Activated naive CD4-positive, alpha-beta T cell treated with anti-CD3 and anti-CD28 coated beads, Interleukin-2, amount 50 U/mL, for 16 hours (primary cell): ENCODE data around the gene PLA2G2A.
"Not testable (repeated sequence)": the region's sequence is repeated elsewhere in the genome, so short reads cannot be mapped to it uniquely, and the experiment has no call there.

Experiments
- DNase-seq: peaks from one replicate; pipeline ENCODE4 v3.0.0-alpha.2; 2020

The PLA2G2A gene

DNA sequence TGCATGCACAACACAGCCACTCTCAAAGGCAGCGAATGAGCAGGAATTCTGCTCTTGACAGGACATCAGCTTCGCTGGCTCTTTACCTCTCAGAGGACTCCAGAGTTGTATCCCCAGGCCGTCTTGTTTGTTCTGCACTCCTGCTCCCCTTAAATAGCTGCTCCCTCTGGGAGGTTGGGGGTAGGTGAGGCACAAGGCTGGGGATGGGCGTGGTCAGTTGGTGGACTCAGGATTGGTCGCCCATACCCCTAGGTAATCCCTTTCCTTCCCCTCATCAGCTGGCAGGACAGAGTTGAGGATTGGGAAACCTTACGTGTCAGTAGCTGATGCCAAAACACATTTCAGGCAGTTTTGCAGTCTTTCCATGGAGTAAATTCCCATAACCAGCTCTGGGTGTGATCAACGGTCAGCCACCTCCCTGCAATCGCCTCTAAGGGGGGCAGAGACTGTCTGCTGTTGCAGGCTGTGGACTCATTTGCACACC is at the start of gene PLA2G2A:
Gene PLA2G2A (minus strand): TSS at position 125 of the 484 bp plus-strand sequence. CDS start 845 bp downstream, outside the sequence.
- DNase-seq = no peak

GRCh38 chr1:20028726-20029125 is 49.3 kb upstream of the PLA2G2A start:
- no peak for DNase-seq

DNA sequence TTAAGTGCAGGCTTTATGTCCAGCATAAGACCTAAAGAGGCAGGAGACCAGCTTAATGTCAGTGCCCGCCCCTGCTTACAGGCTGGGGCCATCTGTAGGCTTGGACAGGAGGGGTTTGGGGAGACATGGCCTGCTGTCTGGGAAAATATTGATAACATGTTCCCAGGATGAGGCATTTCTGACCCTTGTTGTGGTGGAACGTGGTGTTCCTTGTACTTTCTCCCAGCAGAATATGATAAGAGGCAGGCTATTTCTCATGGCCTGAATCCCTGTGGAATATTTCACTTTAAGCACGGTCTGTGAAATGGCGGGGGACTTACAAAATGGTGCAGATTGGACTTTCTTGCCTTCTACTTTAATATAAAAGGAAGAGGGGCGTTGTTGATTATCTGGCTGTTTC is 48.7 kb upstream of the PLA2G2A start:
- DNase-seq = no peak

DNA sequence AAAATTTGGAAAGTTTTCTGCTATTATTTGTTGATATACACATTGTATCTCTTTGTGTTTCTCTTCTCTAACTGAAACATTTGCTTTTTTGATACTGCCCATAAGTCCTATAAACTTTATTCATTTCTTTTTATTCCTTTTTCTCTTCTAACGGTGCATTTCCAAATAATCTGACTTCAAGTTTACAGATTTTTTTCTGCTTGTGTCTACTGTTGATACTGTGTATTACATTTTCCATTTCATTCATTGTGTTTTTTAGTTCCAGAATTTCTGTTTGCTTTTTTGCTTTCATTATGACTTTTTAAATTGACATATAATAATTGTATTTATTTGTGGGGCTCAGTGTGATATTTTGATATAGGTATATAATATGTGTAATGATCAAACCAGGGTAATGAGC is 38.3 kb upstream of the PLA2G2A start:
- no peak for DNase-seq

GRCh38 chr1:20014153-20014552 is 34.7 kb upstream of the PLA2G2A start:
- DNase-seq = no peak

GRCh38 chr1:20010016-20010415 is 30.6 kb upstream of the PLA2G2A start:
- no peak for DNase-seq

DNA sequence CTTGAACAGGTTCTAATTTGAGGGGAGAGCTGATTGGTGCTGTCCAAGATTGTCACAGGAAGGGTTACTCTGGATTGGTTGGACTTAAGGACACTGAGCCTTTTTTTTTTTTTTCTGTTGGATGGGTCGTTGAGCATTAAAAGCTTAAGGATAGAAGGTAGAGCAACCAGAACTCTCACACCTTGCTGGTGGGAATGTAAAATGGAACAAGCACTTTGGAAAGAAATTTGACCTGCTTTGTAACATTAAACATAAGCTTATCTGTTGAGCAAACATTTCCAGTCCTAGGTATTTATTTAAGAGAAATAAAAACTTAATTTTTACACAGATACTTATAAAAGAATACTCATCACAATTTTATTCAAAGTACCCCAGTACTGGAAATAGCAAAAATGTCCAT is 29.8 kb upstream of the PLA2G2A start:
- DNase-seq = no peak

DNA sequence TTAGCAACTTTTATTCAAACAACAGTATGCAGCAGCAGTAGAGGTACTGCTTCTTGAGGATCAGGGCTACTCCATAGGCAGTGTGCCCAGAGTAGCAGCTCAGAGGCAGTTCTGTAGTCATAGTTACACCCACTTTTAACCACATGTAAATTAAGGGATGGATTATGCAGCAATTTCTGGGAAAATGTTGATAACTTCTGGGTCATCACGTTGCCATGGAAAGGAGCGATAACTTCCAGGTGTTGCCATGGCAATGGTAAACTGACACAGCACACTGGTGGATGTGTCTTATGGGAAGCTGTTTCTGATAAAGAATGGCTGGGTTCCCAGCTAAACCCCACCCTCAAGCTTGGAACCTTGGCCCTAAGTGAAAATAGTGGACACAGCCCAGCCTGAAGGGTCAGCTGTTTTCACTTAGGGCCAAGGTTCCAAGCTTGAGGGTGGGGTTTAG is 29.0 kb upstream of the PLA2G2A start:
- no peak for DNase-seq

DNA sequence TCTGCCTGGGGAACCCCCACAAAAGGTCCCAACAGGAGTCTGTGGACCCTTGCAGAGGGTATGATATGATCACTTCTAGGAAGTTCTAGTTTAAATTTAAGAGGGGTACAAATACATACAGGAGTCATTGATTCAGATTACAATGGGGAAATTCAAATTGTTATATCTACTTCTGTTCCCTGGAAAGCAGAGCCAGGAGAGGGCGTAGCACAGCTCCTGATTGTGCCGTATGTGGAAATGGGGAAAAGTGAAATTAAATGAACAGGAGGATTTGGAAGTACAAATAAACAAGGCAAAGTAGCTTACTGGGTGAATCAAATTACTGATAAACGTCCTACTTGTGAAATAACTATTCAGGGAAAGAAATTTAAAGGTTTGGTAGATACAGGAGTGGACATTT is 19.4 kb upstream of the PLA2G2A start:
- DNase-seq = not testable (repeated sequence)

GRCh38 chr1:19990689-19991088 is 11.3 kb upstream of the PLA2G2A start:
- no peak for DNase-seq

DNA sequence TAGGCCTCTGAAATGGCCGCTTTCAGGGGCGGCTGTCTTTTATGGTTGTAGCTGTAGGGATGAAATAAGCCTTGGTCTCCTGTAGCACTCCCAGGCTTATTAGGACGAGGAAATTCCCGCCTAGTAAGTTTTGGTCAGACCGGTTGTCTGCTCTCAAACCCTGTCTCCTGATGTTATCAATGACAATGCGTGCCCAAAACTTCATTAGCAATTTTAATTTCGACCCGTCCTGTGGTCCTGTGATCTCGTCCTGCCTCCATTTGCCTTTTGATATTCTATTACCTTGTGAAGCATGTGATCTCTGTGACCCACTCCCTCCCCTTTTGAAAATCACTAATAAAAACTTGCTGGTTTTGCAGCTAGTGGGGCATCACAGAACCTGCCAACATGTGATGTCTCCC is 10.8 kb upstream of the PLA2G2A start:
- not testable (repeated sequence) for DNase-seq

- no peak for DNase-seq
Measured at GRCh38 chr1:19988267-19989006, 9.0 kb upstream of the PLA2G2A start.

DNA sequence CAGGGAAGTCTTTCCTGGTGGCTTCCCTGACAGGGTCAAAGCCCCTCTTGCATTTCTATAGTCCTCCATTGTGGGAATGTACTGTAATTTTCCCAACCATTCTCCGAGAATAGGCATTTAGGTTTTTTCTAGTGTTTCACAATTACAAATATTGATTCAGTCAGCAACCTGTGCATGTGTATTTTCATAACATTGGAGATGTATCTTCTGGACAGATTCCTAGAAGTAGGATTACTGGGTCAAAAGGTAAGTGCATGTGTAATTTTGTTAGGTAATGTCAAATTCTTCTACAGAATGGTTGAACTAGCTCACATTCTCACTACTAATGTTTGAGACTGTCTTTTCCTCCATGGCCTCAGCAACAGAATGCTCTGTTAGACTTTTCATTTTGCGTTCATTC is 8.3 kb upstream of the PLA2G2A start:
- no peak for DNase-seq

DNA sequence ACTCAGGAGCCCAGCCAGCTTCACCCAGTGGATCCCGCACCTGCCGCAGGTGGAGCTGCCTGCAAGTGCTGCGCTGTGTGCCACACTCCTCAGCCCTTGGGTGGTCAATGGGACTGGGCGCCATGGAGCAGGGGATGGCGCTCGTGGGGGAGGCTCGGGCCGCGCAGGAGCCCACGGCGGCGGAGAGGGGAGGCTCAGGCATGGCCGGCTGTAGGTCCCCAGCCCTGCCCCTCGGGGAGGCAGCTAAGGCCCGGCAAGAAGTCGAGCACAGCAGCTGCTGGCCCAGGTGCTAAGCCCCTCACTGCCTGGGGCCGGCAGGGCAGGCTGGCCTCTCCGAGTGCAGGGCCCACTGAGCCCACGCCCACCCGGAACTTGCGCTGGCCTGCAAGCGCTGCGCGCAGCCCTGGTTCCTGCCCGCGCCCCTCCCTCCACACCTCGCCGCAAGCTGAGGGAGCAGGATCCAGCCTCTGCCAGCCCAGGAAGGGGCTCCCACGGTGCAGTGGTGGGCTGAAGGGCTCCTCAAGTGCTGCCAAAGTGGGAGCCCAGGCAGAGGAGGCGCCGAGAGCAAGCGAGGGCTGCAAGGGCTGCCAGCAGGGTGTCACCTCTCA is 5.1 kb upstream of the PLA2G2A start:
- not testable (repeated sequence) for DNase-seq

- no peak for DNase-seq
Measured at GRCh38 chr1:19981507-19982312, 2.3 kb upstream of the PLA2G2A start.

DNA sequence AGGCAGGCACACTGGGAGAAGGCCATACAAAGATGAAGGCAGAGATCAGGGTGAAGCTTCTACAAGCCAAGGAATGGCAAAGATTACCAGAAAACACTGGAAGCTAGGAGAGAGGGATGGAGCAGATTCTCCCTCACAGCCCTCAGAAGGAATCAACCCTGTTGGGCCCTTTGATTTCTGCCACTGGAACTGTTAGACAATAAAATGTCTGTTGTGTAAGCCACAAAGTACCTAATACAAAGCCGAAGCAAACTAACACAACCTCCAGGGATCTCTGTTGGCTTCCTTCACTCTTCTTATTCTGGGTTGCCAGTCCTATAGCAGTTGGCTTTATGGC is 1.7 kb upstream of the PLA2G2A start:
- no peak for DNase-seq

- DNase-seq = no peak
Measured at GRCh38 chr1:19980314-19980713, 896 bp upstream of the PLA2G2A start.

GRCh38 chr1:19978143-19978542 is 1.3 kb downstream of the PLA2G2A start:
- no peak for DNase-seq

DNA sequence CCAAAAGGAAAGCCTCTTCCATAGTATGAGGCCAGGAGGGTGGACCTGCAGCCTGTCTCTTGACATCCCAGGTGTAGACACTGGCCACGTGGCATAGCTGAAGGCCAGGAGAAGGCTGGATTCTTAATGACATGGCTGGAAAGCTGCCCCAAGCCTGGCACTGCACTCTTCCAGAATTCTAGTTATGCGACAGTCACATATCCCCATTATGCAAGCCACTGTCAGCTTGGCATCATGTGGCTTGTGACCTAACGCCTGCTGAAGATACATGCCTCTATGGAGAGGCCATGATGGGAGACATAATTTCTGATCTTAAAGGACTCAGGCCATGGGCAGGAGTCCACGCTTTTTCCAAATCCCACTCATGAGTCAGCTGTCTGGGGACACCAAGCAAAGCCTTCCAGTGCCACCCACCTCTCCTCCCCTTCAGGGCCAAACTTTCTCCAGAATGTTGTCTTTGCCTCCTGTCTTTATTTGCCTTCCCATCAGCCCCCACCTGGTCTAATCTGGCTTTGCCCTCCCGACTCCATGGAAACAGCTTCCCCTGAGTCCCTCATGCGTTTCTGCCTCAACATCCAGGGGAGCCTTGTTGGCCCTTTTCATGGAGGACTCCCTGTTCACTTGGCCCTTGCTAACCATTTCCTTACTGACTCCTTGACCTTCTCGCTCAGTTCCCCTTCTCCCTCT is 3.0 kb downstream of the PLA2G2A start:
- DNase-seq = no peak

DNA sequence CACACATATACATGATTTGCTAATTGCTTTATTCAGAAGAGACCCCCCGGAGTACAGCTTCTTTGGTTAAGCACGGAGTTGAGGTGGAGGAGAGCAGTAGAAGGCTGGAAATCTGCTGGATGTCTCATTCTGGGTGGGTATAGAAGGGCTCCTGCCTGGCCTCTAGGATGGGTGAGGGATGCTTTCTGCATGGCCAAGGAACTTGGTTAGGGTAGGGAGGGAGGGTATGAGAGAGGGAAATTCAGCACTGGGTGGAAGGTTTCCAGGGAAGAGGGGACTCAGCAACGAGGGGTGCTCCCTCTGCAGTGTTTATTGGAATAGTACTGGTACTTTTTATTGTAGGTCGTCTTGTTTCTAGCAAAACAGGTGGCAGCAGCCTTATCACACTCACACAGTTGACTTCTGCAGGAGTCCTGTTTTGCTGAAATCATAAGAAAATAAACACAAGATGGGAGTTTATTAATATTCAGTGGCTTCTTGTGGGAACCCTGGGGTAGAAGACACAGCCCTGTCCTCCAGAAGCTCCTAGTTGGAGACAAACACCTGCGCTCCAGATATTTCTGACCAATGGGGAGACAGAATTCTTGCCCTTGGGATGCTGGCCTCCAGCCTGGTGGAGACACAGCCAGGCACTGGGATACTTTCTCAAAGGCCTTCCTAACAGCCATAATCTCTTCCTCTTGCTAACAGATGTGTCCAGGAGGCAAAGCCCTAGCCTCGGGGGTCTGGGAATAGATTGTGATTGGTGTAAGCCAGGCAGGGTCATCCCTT is 3.8 kb downstream of the PLA2G2A start:
- DNase-seq = no peak

- no peak for DNase-seq
Measured at GRCh38 chr1:19974822-19975416, 4.5 kb downstream of the PLA2G2A start.

GRCh38 chr1:19973616-19974015 is 5.8 kb downstream of the PLA2G2A start:
- DNase-seq = no peak
